HCT116 (cell line): Measurements from ENCODE around the gene LURAP1L. TPM values are rescaled to one million over a fixed set of nuclear protein-coding genes. Genes with fewer than 3 reads are reported as not detected.

Source experiments
- ATAC-seq: fragments of 200-7000 bp; cut with Tn5 transposase; 2 replicates; pipeline ENCODE4 v1.9.1; 2020; ENCODE audit warnings: mild to moderate bottlenecking, moderate library complexity
- BruUV-seq: library from RNA; stranded (reverse); fragments of 400-500 nt; replicated peaks from 2 replicates; lab custom pipeline; 2021; lab: Mats Ljungman, UMichigan
- CTCF ChIA-PET: fragments of 300-600 bp; sonication (Branson Sonifier 250); formaldehyde crosslinking; loops from one replicate; lab custom pipeline; 2021; ENCODE audit warnings: antibody characterized with exemption; lab: Charles Lee
- POLR2A ChIA-PET: fragments of 300-600, 350-600 bp; sonication (Branson Sonifier 250); formaldehyde crosslinking; loops from one replicate; lab custom pipeline; 2021; ENCODE audit warnings: antibody characterized with exemption; lab: Charles Lee
- RAD21 ChIA-PET, 2 experiments: fragments of 300-600 bp; sonication (Branson Sonifier 250); formaldehyde crosslinking; loops; one replicate each; lab custom pipeline; 2023; ENCODE audit warnings: low total read pairs in 2 of 2; ENCODE audit not compliant: uncharacterized antibody in 2 of 2, unreplicated experiment in 2 of 2, low non-redundant PET in 1 of 2; lab: Charles Lee
- DNase-seq: peaks from one replicate; pipeline ENCODE4 v3.0.0-alpha.2; 2010; ENCODE audit warnings: low read depth, low spot score
- H2AFZ ChIP-seq: fragments of 200-600 bp; shearing (Covaris generic), sonication (generic); 2 replicates; pipeline ENCODE4 v1.6.1; 2017; ENCODE audit warnings: low read depth, mixed run types, mixed read lengths, antibody characterized with exemption, low read length; ENCODE audit not compliant: poor library complexity, severe bottlenecking
- H3K27ac ChIP-seq: 2 replicates; pipeline ENCODE4 v1.5.1; 2012; ENCODE audit warnings: low read depth, low read length
- H3K27me3 ChIP-seq: fragments of 200-600 bp; sonication (generic); 2 replicates; pipeline ENCODE4 v1.6.1; 2016; ENCODE audit warnings: mixed run types, low read length, mixed read lengths; ENCODE audit not compliant: insufficient read depth
- H3K36me3 ChIP-seq, 2 experiments: fragments of 200-500 bp in 1 of 2; fragments of 200-600 bp in 1 of 2; sonication (Bioruptor generic) in 1 of 2; sonication (generic) in 1 of 2; 2 replicates each; pipeline versions ENCODE4 v1.5.1 to v1.6.1; 2014 to 2016; ENCODE audit warnings: low read length in 2 of 2, inconsistent platforms in 1 of 2, mixed read lengths in 1 of 2, mixed run types in 1 of 2; ENCODE audit not compliant: insufficient read depth in 2 of 2, control insufficient read depth in 1 of 2
- H3K4me1 ChIP-seq, 2 experiments: fragments of 200-600 bp in 1 of 2; sonication (generic) in 1 of 2; 2 replicates each; pipeline versions ENCODE4 v1.5.1 to v1.6.1; 2012 to 2017; ENCODE audit warnings: low read length in 2 of 2, inconsistent platforms in 1 of 2, mild to moderate bottlenecking in 1 of 2, mixed read lengths in 1 of 2, mixed run types in 1 of 2, moderate library complexity in 1 of 2; ENCODE audit not compliant: insufficient read depth in 2 of 2, control insufficient read depth in 1 of 2
- H3K4me2 ChIP-seq: fragments of 200-600 bp; sonication (generic); 2 replicates; pipeline ENCODE4 v1.6.1; 2017; ENCODE audit warnings: mixed run types, low read length, mixed read lengths
- H3K4me3 ChIP-seq, 2 experiments: fragments of 200-600 bp in 1 of 2; sonication (generic) in 1 of 2; replicated peaks in 1 of 2; 2 replicates each; pipeline ENCODE4 v1.5.1; 2011 to 2016; ENCODE audit warnings: low read length in 2 of 2, control low read depth in 1 of 2, low read depth in 1 of 2, mild to moderate bottlenecking in 1 of 2, mixed read lengths in 1 of 2, mixed run types in 1 of 2
- H3K79me2 ChIP-seq: fragments of 200-600 bp; sonication (generic); 2 replicates; pipeline ENCODE4 v1.6.1; 2017; ENCODE audit warnings: mild to moderate bottlenecking, mixed run types, low read length, moderate library complexity, mixed read lengths; ENCODE audit not compliant: insufficient read depth
- H3K9ac ChIP-seq: fragments of 200-600 bp; sonication (generic); 2 replicates; pipeline ENCODE4 v1.6.1; 2016; ENCODE audit warnings: low read length, mixed read lengths
- H3K9me2 ChIP-seq: fragments of 200-600 bp; sonication (generic), shearing (Covaris generic); 2 replicates; pipeline ENCODE4 v1.6.1; 2017; ENCODE audit warnings: mixed run types, mild to moderate bottlenecking, moderate library complexity; ENCODE audit not compliant: insufficient read depth
- H3K9me3 ChIP-seq, 2 experiments: fragments of 200-500 bp in 1 of 2; fragments of 200-600 bp in 1 of 2; sonication (Bioruptor generic) in 1 of 2; sonication (generic) in 1 of 2; 2 replicates each; pipeline ENCODE4 v1.6.1; 2014 to 2017; ENCODE audit warnings: low read length in 2 of 2, mixed read lengths in 2 of 2, inconsistent platforms in 1 of 2, low read depth in 1 of 2, mild to moderate bottlenecking in 1 of 2, mixed run types in 1 of 2, moderate library complexity in 1 of 2; ENCODE audit not compliant: control insufficient read depth in 1 of 2, insufficient read depth in 1 of 2
- H4K20me1 ChIP-seq: fragments of 200-600 bp; sonication (generic), shearing (Covaris generic); 2 replicates; pipeline ENCODE4 v1.6.1; 2017; ENCODE audit warnings: mixed run types, mild to moderate bottlenecking, moderate library complexity; ENCODE audit not compliant: insufficient read depth
- EGR1 ChIP-seq: IDR thresholded peaks from 2 replicates; pipeline ENCODE4 v1.6.1; 2012; ENCODE audit warnings: low read depth
- POLR2AphosphoS5 ChIP-seq: IDR thresholded peaks from 2 replicates; pipeline ENCODE4 v1.6.1; 2011; ENCODE audit warnings: mild to moderate bottlenecking, low read depth, low read length, moderate library complexity
- REST ChIP-seq: IDR thresholded peaks from 2 replicates; pipeline ENCODE4 v1.6.1; 2012; ENCODE audit warnings: low read depth
- TCF7L2 ChIP-seq: IDR thresholded peaks from 2 replicates; pipeline ENCODE4 v1.7.0; 2011; ENCODE audit warnings: borderline replicate concordance, inconsistent platforms; ENCODE audit not compliant: insufficient read depth, insufficient read length; ENCODE audit errors: extremely low read depth
- intact Hi-C: fragments of 100-400 bp; cut with micrococcal nuclease; formaldehyde crosslinking; loops from 2 replicates; pipeline ENCODE4 v1.10.0; 2022
- total RNA-seq: library from RNA; stranded (reverse); gene quantifications from one replicate; pipeline ENCODE4 v1.2.1, GENCODE V29; 2021; ENCODE audit not compliant: unreplicated experiment

LURAP1L gene
- total RNA-seq, 1 experiment from 2014 or later = 13.3 TPM

GRCh38 chr9:12739014-12739652 lies 35.7 kb upstream of the LURAP1L start:
- POLR2A ChIA-PET = interaction anchor here (1.2 kb wide), 1 partner anchor 76 kb away, joined by 3 read pairs; no protein-coding TSS in a partner anchor
- Histone ChIP-seq H3K79me2 (no peaks in the 10 kb centered on the region), H3K27me3 (no peaks in the 10 kb centered on the region), H3K4me1 (no peaks in the 10 kb centered on the region), H3K9ac (no peak overlapping the region), H2AFZ (no peak overlapping the region), H3K4me2 (no peak overlapping the region), H3K36me3 (no peaks in the 10 kb centered on the region), H3K4me3 (no peak overlapping the region), H3K9me3 (no peaks in the 10 kb centered on the region), H4K20me1 (no peaks in the 10 kb centered on the region), H3K27ac (no peak overlapping the region), H3K9me2 (no peaks in the 10 kb centered on the region)
- DNase-seq (no peak), ATAC-seq (no peak)
- RAD21 ChIA-PET = interaction anchor here in 1 of 2 experiments (0.6 kb wide), 1 partner anchor 82 kb away, joined by 3 read pairs; no protein-coding TSS in a partner anchor
- CTCF ChIA-PET = interaction anchor here (1.7 kb wide), 1 partner anchor 17 kb away, joined by 5 read pairs; no protein-coding TSS in a partner anchor
- TF ChIP-seq POLR2AphosphoS5 (no peak), TCF7L2 (no peak), REST (no peak)
- BruUV-seq = no TSS peak
- intact Hi-C loops = no loop called here

GRCh38 chr9:12740845-12741244 lies 34.0 kb upstream of the LURAP1L start:
- Histone ChIP-seq H3K4me3 (no peak overlapping the region), H3K4me1 (no peaks in the 10 kb centered on the region), H3K9me3 (no peaks in the 10 kb centered on the region), H3K36me3 (no peaks in the 10 kb centered on the region), H3K79me2 (no peaks in the 10 kb centered on the region), H3K27me3 (no peaks in the 10 kb centered on the region), H2AFZ (no peak overlapping the region), H4K20me1 (no peaks in the 10 kb centered on the region), H3K27ac (no peak overlapping the region), H3K9ac (no peak overlapping the region), H3K9me2 (no peaks in the 10 kb centered on the region), H3K4me2 (no peak overlapping the region)
- no TSS peak for BruUV-seq
- no peak for ATAC-seq
- ChIA-PET CTCF (no interaction called here), POLR2A (no interaction called here), RAD21 (no interaction called here)
- DNase-seq = no peak
- intact Hi-C loops = no loop called here
- TF ChIP-seq EGR1 (peak; percentile 80), POLR2AphosphoS5 (no peak)
